Limb (tissue), 2 donors: ENCODE results near the gene ROR1.

Experiments used
- DNase-seq, 2 donors: peaks; one replicate each; pipeline ENCODE4 v3.0.0-alpha.2; 2016; ENCODE audit errors: extremely low spot score in 2 of 2

Gene ROR1

DNA sequence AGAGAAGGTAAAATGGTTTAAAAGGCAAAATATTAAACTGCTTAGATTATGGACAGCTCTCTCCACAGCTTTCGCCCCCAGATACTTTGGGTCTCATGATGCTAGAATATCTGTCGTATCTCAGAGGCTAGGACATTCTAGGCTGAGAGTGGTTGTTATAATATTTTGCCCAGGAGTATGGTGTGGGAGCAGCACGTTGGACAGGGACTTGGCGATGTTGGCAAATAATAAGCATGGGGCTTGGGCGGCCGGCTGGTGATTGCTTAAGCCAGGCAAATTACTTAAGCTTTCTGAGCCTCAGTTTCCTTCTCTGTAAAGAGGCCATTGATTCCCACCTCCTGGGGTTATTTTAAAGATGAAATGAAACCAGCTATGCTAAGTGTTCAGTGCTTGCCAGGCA, 133.2 kb downstream of the ROR1 start:
- no peak for DNase-seq

- no peak for DNase-seq
These were observed 134.2 kb downstream of the ROR1 start for GRCh38 chr1:63908016-63908415.

DNA sequence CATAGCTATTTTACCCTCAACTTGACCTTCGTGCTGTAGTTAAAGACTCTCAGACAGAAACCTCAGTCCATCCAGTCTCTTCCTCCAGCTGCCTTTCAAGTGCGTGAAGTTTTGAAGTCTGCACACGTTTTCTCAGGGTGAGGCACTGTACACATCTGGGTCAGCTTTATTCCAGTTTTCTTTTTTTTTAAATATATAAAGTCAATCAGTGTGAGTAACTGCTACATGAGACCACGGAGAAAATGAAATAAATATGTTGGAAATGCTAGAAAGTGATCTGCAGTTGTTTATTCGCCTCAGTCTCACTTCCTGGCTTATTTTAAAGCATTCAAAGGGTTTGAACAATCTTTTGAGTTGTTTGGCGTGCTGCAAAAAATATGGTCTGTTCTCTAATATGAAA, 135.7 kb downstream of the ROR1 start:
- DNase-seq: no peak

- no peak for DNase-seq
These were observed 137.2 kb downstream of the ROR1 start for GRCh38 chr1:63911049-63911448.

- no peak for DNase-seq
These were observed 138.8 kb downstream of the ROR1 start for GRCh38 chr1:63912643-63913042.

DNA sequence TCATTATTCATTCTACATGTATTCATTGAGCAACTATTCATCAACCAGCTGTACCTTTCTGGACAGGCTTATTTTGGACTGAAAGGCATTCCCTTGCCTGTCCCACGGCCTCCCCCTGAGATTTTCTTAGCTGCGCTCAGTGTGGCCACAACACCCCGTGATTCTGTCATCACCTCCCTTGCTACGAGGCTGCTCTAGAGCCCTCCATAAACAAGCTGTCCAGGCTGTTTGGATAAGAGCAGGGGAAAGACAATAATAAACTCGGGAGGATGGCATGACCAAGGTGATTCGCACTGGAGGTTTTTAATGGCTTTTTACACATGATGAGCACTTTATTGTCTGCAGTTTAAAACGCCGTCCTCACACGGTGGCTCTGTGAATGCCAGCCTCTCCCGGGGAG, 139.7 kb downstream of the ROR1 start:
- no peak for DNase-seq

DNA sequence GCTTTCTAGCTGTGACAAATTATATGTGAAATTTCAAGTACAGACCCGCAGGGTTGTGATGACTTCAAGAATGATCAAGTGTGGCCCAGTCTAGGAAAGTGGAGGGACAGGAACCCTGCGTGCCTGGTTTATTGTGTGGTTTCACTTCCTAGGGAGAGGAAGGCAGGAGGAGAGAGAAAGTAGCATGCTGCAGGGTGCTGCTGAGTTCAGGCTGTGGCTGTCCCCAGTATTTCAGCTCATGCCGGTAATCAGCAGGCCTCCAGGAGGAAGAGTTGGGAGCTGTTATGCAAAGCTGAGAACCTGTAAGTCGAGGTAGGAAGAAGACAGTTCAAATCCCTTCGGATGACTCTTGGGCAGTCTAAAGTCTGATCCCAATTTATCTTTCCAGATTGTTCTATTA, 140.4 kb downstream of the ROR1 start:
- no peak for DNase-seq

DNA sequence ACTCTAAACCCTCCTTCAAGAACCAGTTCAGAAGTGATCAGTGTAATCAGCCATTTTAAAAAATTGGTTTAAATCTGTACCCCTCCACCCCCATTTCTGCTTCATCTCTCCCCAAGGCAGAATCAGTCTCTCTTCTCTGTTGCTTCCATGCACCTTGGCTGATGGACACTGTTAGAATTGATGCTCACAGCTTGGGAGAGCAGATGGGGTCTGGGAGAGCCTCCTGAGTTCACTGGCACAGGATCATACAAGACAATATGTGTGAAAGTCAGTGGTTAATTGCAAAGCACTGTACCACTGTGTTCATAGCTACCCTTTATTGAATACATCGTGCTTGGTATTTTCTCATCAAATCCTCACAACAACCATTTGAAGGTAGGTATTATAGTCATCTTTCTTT, 140.9 kb downstream of the ROR1 start:
- DNase-seq: no peak

GRCh38 chr1:63915121-63915520, 141.3 kb downstream of the ROR1 start:
- DNase-seq: no peak

GRCh38 chr1:63916485-63917360, 142.9 kb downstream of the ROR1 start:
- DNase-seq: no peak

- no peak for DNase-seq
These were observed 144.0 kb downstream of the ROR1 start for GRCh38 chr1:63917571-63918417.

GRCh38 chr1:63918418-63918945, 144.7 kb downstream of the ROR1 start:
- DNase-seq: no peak

DNA sequence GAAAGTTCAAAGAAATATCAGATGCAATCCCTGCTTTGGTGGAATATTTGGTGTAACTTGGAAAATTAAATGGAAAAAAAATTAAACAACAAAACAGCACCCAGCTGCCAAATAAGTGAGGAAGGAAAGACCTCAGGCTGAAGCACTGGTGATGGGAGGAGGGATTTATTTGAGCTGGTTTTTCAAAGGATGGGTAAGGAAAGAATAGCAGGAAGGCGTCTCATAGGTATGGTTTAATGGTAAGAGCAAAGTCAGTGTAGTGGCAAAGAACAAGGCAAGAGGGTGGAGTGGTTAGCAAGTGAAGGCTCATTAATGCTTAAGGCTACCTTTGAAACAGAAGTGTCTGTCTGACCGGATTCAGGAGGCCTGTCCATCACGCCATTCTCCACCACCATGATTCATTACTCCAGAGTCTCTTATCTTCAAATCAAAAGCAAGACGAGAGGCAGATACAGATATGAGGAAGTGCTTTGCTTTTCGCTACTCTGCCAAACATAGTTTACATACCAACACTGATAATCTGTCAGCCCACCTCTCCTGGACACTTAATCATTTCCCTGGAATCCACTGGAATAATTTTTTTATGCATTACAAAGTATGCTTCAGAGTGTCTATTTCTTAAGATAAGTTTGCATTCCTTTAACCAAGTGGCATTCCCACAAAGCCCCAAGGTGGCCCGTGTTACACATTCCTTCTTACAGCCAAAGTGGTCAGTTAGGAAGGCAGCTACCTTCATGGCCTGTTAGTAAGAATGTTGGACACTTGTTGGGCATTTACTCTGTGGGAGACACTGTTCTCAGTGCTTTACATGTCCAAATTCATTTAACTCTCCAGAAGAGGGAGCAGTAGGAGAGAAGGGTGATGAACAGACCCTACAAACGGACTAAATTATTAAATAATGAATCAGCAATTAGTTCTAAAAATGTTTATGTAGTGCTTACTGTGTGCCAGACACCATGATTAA, 146.6 kb downstream of the ROR1 start:
- no peak for DNase-seq

DNA sequence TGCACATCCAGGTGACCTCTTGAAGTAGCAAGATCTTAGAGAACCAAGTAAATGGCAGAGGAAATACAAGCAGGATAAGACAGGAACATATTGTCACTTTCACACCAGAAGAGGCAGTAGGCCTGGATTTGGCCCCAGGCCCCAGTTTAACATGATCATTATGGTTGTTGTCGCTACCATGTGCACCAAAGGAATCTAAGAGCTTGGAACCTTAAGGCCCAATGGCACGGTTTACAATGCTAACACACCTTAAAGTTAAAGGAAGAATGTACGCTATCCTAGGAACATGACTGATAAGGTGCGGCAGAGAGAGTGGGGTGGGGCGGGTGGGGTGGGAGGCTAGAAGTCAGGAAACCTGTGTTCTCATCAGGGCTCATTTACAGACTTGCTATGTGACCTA, 147.5 kb downstream of the ROR1 start:
- no peak for DNase-seq

- no peak for DNase-seq
These were observed 148.0 kb downstream of the ROR1 start for GRCh38 chr1:63921802-63922201.

- no peak for DNase-seq
These were observed 149.0 kb downstream of the ROR1 start for GRCh38 chr1:63922848-63923247.

DNA sequence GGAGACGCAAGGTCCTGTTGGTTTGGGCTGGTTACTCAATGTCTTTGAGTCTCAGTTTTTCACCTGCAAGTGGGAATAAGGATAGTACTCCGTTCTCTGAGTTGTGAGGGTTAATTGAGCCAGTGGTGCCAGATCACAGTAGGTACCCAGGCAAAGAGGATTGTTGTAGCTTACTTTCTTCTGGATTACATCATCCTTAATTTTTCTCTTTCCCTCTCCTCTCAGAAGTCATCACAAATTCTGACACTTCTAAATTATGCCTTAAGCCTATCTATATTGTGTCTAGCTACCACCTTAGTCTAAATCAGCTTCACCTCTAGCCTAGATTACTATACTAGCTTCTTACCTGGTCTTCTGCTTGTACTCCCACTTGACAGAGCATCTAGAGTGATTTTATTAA, 149.5 kb downstream of the ROR1 start:
- no peak for DNase-seq

GRCh38 chr1:63924600-63924999, 150.8 kb downstream of the ROR1 start:
- no peak for DNase-seq

DNA sequence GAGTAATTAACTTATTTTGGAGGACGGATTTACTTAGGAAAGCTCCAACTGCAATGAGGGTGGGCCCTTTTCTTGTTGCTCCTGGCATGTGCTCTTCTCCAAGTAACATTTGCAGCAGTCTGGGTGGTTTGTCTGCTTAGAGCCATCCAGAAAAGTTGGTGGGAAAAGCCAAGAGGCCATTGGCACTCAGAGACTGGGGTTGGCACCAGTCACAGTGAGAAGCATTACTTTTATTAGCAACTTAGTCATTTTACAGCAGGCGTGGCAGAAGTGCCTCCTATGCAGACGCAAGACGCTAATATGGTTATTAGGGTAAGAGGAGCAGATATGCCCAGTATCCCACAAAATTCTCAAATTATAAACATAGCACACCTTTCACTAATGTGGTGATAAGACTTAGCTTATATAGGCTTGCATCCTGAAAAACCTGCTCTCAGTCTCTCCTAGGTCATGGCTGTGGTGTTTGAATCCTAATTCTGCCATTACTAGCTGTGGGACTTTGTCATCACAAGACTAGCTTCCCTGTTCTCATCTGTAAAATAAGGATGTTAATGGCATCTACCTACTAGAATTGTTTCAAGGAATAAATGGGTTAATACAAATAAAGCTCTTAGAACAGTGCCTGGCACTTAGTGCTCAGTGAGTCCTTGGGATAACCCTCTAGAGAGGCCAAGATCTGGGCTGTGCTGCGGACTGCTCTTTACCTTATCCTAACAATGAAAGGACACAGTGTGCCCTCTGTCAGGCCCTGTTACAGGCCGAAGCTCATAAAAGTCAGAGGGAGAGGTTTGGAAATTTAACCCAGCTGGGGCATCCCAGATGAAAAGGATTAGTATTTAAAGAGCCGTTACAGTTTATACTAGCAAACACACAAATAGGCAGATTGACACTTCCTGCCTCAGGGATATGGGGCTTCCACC, 154.6 kb downstream of the ROR1 start:
- peak in 1 of 2 donors; percentile 28 for DNase-seq

GRCh38 chr1:63929106-63929478, 155.3 kb downstream of the ROR1 start:
- no peak for DNase-seq
